ENCODE results near the gene LEF1.
"Not testable (repeated sequence)": the region's sequence is repeated elsewhere in the genome, so short reads cannot be mapped to it uniquely, and the experiment has no call there.

Gene LEF1

DNA sequence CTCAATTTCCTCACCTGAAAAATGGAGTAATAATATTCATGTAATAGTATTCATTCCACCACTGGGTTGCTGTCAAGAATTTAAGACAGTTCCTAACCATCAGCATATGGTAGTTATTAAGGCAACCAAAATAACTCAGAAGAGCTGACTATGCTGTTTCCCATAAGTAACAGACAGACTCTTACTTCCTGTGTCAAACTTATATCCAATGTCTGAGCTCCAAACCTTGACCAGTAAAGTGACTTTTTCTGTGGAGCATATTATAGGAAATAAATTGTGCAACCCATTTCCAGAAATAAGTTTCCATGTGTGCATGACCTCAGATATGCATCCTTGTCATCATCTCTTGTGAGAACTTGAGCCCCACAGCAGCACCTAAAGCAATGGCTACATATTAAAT, 100.3 kb downstream of the LEF1 start:
- no peak for DNase-seq (ENCODE audit: low read depth in 2 of 3, low spot score in 2 of 3)

DNA sequence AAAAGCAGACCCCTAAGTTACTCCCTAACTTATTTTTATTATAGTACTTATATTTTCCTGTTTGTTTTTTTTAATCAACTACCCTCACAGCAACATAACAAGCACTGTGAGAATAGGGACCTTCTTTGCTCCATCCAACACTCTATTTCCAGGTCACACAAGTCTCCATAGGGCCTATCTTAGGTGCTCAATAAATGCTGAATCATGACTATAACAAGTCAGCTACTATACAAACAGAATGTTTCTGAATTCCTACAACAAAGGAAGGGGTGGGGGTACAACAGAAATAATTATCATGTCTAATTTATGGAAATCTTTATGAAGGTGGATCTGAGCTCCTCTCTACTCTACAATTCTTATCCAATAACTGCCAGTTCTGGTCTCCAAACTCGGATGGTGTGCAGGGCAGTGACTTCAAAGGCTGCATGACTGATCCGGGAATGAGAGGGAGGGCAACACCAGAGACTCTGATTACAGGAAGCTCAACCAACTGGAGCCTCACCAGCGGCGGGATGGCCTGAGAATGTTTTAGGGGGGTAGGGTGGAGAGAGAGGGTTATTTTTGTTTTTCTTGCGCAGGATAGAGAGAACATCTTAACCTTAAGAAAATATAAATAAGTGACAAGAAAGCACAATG, 107.9 kb downstream of the LEF1 start:
- DNase-seq (ENCODE audit: low read depth in 2 of 3, low spot score in 2 of 3) = no peak

GRCh38 chr4:108060164-108060563, 108.6 kb downstream of the LEF1 start:
- DNase-seq (ENCODE audit: low read depth in 2 of 3, low spot score in 2 of 3) = no peak

GRCh38 chr4:108058685-108059440, 109.9 kb downstream of the LEF1 start:
- no peak for DNase-seq (ENCODE audit: low read depth in 2 of 3, low spot score in 2 of 3)

DNA sequence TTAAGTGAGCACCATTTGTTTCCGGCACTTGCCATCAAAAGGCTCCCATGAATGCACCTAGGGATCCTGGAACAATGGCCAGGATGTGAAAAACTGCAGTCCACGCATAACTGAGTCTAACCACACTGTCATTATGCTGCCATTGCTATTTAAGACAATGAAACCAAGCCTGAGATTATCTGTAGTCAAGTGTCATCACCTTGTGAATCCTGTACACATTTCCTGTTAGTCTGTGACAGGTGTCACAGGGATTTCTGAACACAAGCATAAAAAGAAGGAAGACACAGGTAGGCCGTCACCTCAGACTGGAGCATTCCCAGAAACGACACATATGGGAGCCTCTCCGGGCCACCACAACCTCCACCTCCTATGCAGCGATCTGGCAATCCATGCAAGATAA, 112.3 kb downstream of the LEF1 start:
- DNase-seq (ENCODE audit: low read depth in 2 of 3, low spot score in 2 of 3) = no peak

DNA sequence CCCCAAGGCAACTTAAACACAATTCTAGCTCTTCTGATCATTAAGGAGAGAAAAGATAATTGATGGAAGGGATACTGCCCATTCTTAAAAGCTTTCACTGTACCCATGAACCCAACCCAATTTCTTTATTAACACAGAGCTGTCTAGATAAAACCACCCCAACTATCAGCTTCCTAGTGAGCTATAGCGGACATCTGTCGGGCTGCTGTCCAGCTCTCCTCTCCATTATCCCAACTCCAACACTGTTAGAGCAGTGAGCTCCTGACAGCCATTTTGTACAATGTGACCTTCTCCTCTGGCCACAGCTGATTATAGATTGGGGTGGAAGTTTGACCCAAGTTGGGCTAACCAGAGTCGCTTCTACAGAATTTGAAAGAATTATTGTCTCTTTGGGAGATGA, 112.9 kb downstream of the LEF1 start:
- no peak for DNase-seq (ENCODE audit: low read depth in 2 of 3, low spot score in 2 of 3)

DNA sequence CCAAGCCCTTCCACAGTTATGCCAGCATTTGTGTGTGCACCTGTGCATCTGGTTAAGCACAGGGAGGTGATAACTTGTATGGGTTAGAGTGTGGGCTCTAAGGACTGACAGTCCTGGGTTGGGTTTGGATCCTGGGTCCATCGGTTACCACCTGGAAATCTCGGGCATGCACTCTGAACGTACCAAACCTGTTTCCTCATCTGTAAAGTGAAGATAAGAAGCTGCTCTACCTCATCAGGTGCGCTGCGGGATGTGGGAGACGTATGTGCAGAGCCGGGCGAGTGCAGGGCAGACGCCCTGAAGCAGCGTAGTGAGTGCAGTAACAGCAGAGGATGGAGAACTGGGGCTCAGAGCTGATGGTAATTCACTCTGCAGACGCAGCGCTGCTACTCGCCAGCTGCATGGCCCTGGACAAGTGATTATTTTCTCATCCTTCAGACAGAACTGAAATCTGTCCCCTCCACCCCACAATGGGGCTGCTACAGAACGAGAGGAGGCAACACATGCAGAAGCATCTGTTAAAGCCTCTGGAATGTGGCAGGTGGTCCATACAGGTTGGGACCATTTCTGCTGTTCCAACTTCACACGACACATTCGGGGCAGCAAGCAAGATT, 114.6 kb downstream of the LEF1 start:
- no peak for DNase-seq (ENCODE audit: low read depth in 2 of 3, low spot score in 2 of 3)

- no peak for DNase-seq (ENCODE audit: low read depth in 2 of 3, low spot score in 2 of 3)
Measured at GRCh38 chr4:108053251-108053711, 115.5 kb downstream of the LEF1 start.

GRCh38 chr4:108052558-108053120, 116.1 kb downstream of the LEF1 start:
- DNase-seq (ENCODE audit: low read depth in 2 of 3, low spot score in 2 of 3) = no peak

DNA sequence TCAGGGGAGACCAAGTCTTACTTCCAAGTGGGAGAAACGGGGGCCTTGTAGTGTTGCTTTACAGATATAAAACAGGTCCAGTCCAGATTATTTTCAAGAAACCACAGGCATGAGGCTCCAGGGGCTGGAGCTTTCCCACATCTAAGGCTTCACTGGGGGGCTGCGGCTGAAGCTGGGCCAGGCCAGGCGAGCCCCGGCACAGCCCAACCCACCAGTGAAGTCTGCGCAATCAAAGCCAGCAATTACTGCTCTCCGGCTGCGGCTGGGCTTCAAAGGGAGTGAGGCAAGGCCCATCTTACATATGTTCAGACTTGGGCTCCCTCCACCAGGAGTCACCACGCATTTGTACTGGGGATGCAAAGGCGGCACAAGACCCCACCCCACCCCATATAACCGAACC, 117.4 kb downstream of the LEF1 start:
- DNase-seq (ENCODE audit: low read depth in 2 of 3, low spot score in 2 of 3) = no peak

DNA sequence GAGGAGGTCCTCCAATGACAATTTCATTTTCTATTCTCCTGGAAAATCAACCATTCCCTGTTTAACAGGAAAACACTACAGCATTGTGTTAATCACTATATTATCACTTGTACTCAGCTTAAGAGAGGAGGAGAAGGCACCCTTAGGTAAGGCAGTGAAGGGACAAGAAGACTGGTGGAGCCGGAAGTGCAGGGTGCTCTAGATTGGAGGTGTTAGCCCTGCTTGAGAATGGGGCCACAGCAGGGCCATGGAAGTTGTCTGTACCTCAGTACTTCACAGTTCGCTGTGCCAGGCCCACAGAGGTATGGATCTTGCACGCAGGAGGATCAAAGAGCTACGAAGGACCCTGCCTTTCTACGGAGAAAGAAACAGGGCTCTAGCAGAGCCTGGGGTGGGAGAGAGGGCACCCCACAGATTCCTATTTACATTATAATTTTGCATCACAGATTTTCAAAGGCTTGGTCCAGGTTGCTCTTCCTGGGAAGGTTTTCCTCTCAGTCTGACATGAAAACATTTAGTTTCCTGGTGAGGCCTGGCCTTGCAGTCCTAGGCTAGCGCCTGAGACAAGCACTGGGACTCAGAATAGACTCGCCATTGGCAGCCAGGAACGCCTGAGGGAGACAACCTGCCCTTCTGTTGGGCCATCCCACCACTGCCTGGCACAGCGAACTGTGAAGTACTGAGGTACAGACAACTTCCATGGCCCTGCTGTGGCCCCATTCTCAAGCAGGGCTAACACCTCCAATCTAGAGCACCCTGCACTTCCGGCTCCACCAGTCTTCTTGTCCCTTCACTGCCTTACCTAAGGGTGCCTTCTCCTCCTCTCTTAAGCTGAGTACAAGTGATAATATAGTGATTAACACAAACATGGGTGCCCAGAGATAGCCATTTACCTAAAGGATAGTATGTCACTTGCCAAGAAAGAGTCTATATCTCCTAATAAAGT, 118.3 kb downstream of the LEF1 start:
- not testable (repeated sequence) for DNase-seq (ENCODE audit: low read depth in 2 of 3, low spot score in 2 of 3)

GRCh38 chr4:108049406-108049805, 119.3 kb downstream of the LEF1 start:
- no peak for DNase-seq (ENCODE audit: low read depth in 2 of 3, low spot score in 2 of 3)

DNA sequence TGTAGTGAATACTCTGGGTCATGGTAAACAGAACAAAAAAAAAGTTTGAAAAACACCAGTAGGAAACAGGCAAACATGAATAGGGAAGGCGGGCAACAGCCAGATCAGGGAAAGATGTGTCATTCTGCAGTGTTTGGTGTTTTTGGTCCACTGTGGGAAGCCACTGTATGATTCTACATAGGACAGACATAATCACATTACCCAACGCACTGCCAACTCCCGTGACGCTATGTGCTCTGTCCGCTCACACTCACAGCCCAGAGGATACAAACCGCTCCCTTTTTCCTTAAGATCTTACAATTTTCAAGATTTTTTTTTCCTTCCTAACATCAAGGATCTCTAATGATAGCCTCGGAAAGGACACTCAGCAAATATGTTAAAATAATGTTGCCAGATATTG, 119.7 kb downstream of the LEF1 start:
- DNase-seq (ENCODE audit: low read depth in 2 of 3, low spot score in 2 of 3) = no peak

DNA sequence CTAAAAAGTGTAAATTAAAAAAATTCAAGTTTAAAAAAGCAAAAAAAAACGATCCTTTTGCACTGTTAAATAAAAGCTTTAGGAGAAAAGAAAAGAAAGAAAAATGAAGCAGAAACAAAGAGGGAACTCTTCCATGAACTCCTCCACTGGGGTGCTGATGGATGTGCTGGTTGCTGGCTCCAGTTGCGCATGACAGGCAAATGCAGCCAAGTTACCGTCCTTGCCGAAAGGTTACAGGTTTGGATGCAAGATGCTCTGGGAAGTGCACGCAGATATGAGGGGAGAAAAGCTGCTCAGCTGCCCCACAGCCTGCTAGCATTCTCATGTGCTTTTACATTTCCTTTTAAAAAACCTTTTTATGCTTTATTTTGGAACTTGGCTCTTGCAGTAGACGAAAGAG, 120.6 kb downstream of the LEF1 start:
- no peak for DNase-seq (ENCODE audit: low read depth in 2 of 3, low spot score in 2 of 3)

GRCh38 chr4:108047199-108047598, 121.5 kb downstream of the LEF1 start:
- no peak for DNase-seq (ENCODE audit: low read depth in 2 of 3, low spot score in 2 of 3)

DNA sequence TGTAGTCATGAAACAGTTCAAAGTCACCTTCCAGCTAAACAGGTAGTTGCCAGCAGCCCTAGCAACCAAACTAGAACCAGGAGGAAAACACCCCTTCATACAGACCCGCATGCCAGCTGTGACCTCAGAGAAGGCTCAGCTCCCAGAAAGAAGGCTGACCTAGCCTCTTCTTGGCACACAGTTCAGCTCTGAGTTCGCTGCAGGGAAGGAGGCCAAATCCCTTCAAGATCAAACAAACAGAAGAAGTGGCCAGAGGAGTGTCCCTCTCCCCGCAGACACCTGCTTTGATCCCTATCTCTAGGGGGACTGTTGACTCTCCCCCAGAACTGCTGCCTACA, 123.1 kb downstream of the LEF1 start:
- no peak for DNase-seq (ENCODE audit: low read depth in 2 of 3, low spot score in 2 of 3)

GRCh38 chr4:108044951-108045686, 123.6 kb downstream of the LEF1 start:
- no peak for DNase-seq (ENCODE audit: low read depth in 2 of 3, low spot score in 2 of 3)

DNA sequence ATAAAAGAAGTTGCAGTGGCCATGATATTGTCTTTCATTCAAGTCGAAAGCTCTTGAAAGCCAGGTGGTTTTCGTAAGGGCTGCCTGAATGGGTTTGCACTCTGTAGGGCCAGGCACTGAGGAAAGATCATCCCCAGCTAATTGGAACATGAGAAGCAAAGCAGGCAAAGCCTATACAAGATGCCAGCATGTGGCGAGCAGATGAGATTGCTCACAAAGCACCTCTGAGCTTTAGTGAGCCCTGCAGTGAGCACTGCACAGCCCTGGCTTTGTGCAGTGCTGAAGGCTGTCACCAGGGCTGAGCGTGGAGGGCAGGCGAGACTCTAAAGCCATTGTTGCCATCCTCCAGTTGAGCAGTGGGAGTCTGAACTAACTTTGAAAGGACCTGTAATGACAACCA, 125.2 kb downstream of the LEF1 start:
- no peak for DNase-seq (ENCODE audit: low read depth in 2 of 3, low spot score in 2 of 3)

DNA sequence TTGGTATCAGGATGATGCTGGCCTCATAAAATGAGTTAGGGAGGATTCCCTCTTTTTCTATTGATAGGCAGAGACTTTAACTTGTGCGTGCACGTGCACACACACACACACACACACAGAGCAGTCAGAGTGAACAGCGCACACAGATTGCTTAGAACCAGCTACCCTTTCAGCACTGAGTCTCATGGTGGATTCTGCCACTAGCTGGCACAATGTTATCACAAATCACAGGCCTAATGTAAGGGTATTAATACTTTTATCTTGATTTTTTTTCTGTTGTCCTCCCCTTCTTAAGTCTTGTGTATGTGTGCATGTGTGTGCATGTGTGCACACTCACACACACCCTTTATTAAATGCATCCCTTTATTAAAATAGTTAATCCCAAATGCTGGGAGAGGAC, 125.8 kb downstream of the LEF1 start:
- no peak for DNase-seq (ENCODE audit: low read depth in 2 of 3, low spot score in 2 of 3)

- DNase-seq (ENCODE audit: low read depth in 2 of 3, low spot score in 2 of 3) = no peak
Measured at GRCh38 chr4:108037884-108038283, 130.8 kb downstream of the LEF1 start.

Data from activated CD8-positive, alpha-beta memory T cell treated with anti-CD3 and anti-CD28 coated beads for 48 hours (primary cell).